Measurements from ENCODE around the gene TTLL11. TPM values are rescaled to one million over a fixed set of nuclear protein-coding genes. Genes with fewer than 3 reads are reported as not detected.

TTLL11 gene
- total RNA-seq, 3 donors from 2014 or later: 6.0 to 22.2 (median 6.4) TPM

DNA sequence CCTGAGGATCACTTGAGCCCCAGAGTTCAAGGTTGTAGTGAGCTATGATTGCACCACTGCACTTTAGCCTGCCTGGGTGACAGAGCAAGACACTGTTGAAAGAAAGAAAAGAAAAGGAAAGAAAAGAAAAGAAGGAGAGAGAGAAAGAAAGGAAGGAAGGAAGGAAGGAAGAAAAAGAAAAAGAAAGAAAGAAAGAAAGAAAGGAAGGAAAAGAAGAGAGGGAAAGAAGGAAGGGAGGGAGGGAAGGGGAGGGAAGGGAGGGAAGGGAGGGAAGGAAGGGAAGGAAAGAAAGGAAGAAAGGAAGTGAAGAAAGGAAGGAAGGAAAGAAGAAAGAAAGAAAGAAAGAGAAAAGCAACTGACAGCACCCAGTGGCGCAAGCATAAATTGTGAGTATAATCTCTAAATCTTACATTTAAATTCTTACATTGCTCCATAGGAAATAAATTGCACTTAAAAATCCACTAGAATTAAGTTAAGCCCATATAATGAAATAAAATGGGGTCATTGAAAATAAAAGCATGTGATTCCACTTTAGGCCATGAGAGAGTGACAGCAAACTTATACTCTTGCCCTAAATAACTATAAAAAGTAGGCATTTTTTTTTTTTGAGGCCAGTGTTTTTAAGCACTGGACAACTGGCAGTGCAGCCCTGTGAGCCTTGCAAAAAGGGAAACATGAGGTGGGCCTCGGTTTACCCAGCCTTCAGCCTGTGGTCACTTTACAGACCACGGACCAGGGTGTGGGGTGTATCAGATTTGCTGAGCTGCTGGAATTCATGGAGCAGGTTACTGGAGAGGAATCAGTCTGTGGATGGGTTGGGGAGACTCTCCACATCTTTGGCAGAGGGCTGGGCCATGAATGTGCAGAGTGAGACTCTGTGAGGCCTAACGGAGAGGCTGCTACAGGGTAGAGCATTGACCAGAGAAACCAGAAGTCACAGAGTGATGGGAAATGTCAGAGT lies 175.5 kb downstream of the TTLL11 start:
- intact Hi-C loops (cut with DNase I, micrococcal nuclease): no loop called here

DNA sequence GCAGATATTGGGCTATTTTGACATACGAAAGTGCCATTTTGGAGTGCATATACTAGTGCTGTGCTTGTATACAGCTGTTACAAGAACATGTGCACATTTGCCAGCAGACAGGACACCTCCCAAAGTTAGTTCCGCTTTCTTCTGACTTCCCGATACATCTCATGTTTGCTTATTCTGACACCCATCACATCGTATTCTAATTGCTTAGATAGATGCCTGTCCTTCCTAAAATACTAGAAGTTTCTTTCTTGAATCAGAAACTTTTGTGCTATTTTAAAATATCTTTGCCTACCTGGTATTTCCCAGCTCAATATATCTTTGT lies 177.8 kb downstream of the TTLL11 start:
- Histone ChIP-seq H3K4me3 (no peak overlapping the region), H3K36me3 (ENCODE audit: low read depth) (no peaks in the 10 kb centered on the region), H3K4me1 (ENCODE audit: low read depth) (peaks cover 19% of the 10 kb centered on the region), H3K9me3 (no peaks in the 10 kb centered on the region)
- DNase-seq (no peak), ATAC-seq (peak; percentile 34)
- intact Hi-C loops (cut with DNase I, micrococcal nuclease): no loop called here
- TF ChIP-seq, protein P1, sequence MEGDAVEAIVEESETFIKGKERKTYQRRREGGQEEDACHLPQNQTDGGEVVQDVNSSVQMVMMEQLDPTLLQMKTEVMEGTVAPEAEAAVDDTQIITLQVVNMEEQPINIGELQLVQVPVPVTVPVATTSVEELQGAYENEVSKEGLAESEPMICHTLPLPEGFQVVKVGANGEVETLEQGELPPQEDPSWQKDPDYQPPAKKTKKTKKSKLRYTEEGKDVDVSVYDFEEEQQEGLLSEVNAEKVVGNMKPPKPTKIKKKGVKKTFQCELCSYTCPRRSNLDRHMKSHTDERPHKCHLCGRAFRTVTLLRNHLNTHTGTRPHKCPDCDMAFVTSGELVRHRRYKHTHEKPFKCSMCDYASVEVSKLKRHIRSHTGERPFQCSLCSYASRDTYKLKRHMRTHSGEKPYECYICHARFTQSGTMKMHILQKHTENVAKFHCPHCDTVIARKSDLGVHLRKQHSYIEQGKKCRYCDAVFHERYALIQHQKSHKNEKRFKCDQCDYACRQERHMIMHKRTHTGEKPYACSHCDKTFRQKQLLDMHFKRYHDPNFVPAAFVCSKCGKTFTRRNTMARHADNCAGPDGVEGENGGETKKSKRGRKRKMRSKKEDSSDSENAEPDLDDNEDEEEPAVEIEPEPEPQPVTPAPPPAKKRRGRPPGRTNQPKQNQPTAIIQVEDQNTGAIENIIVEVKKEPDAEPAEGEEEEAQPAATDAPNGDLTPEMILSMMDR (IDR thresholded peaks at IDR 0.05): no peak

More for the DNA sequence above, 175.5 kb downstream of the TTLL11 start:
- H3K9me3 ChIP-seq: no peaks in the 10 kb centered on the region
- TF ChIP-seq, protein P1 (IDR thresholded peaks at IDR 0.05): no peak
- H3K4me3 ChIP-seq: no peak overlapping the region
- peaks cover 19% of the 10 kb centered on the region for H3K4me1 ChIP-seq (ENCODE audit: low read depth)
- no peak for ATAC-seq
- DNase-seq: no peak
- no peaks in the 10 kb centered on the region for H3K36me3 ChIP-seq (ENCODE audit: low read depth)

DNA sequence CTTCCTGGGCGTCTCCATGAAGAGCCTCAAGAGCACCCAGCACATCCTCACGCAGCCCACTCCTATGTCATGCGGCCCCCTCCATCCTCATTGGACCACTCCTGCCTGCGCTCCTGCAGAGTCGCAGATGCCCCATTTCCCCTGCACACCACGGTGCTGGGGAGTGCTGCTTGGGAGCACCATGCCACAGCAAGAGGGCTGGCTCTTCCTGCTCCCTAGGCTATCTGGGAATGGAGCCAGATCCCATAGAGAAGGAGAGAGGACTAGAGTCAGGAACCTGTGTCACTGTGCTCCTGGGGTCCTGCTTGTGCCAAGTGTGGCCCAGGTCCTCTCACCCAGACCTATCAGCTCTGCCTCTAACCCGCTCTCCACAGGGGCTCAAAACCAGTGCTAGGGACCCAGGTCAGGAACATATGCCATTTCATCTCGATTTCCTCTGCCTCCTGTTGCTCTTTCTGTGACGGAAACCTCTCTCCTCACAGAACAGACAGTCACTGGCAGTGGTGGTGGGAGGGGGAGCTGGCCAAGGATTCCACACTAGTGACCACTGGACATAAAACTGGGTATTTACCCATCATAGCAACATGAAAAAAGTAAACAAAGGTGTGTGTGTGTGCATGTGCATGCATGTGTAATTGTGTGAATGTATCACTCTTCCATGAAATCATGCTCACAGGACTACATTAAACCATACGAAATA lies 178.4 kb downstream of the TTLL11 start:
- intact Hi-C loops (cut with DNase I, micrococcal nuclease): no loop called here
- Histone ChIP-seq H3K36me3 (ENCODE audit: low read depth) (no peaks in the 10 kb centered on the region), H3K4me3 (no peak overlapping the region), H3K9me3 (no peaks in the 10 kb centered on the region), H3K4me1 (ENCODE audit: low read depth) (peaks cover 19% of the 10 kb centered on the region)
- TF ChIP-seq, protein P1 (IDR thresholded peaks at IDR 0.05): no peak
- ATAC-seq: peak; percentile 71
- peak in 2 of 3 donors; percentile 12 to 41 for DNase-seq

DNA sequence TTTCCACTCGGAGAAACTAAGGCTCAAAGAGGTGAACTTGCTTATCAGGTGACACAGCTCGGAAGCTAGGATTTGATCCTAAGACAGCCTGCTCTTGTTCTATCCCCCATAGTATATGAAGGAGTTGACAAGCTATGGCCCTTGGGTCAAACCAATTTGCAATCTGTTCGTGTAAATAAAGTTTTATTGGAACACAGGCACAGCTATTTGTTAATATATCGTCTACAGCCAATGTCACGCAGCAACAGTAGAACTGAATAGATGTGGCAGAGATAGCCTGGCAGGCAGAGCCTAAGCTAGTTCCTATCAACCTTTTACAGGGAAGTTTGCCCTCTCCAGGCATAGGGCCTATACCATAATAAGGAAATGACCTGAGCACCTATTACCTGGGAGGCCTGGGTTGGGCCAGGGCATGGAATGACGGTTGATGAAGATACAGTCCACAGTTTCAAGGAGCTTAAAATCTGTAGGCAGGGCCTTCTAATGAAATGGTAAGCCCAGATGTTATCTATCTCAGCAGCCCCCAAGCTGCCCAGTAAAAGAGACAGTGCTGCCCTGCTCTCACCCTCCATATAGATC lies 179.0 kb downstream of the TTLL11 start:
- ATAC-seq: peak; percentile 97
- H3K4me3 ChIP-seq: no peak overlapping the region
- DNase-seq: peak; percentile 55 to 67 (median 59)
- no peaks in the 10 kb centered on the region for H3K9me3 ChIP-seq
- H3K36me3 ChIP-seq (ENCODE audit: low read depth): no peaks in the 10 kb centered on the region
- intact Hi-C loops (cut with DNase I, micrococcal nuclease): no loop called here
- peaks cover 19% of the 10 kb centered on the region for H3K4me1 ChIP-seq (ENCODE audit: low read depth)
- TF ChIP-seq, protein P1 (IDR thresholded peaks at IDR 0.05): no peak

DNA sequence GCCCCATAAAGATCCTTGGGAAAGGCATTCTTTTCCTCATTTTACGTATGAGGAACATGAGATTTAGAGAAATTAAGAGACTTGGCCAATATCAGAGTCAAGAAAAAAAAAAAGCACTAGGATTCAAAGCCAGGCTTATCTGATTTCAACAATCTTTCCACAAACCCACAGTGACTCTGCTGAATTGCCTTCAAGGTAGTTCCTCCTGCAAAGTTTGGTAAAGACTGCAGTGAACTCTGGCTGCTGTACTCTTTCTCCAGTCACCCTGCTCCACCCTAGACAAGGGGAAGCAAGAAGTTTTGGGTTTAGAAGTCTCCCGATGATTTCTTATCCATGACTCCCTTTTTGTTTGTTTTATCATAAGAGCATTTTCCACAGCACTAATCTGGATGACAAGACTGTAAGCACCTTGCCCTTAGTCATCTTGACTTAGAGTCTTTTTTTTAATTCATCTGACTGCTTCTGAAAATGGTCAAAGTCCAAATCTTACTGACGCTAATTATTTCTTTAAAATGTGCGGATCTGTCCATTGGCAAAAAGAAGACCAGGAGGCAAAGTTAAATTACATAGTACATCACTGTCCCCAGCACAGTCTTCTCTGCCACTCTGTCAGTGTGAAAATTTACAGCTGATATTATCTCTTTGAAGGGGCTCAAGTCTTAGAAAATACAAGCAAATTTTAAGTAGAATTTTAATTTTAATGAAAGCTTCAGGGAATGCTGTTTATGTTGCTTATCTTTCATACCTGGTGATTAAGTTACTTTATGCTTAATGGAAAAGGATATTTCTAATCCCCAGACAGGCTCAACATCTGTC lies 180.1 kb downstream of the TTLL11 start:
- DNase-seq (no peak), ATAC-seq (peak; percentile 3)
- Histone ChIP-seq H3K36me3 (ENCODE audit: low read depth) (no peaks in the 10 kb centered on the region), H3K9me3 (no peaks in the 10 kb centered on the region), H3K4me3 (no peak overlapping the region), H3K4me1 (ENCODE audit: low read depth) (peaks cover 19% of the 10 kb centered on the region)
- TF ChIP-seq, protein P1 (IDR thresholded peaks at IDR 0.05): no peak
- intact Hi-C loops (cut with DNase I, micrococcal nuclease): no loop called here

All from mucosa of descending colon (tissue), 3 donors.